Osteoblast (primary cell): Measurements from ENCODE around the gene ATP6V1B1. TPM values are rescaled to one million over a fixed set of nuclear protein-coding genes. Genes with fewer than 3 reads are reported as not detected.

Experiments
- DNase-seq: peaks from one replicate; pipeline ENCODE4 v3.0.0; 2011; ENCODE audit warnings: low spot score, mixed read lengths; ENCODE audit not compliant: insufficient read length; ENCODE audit errors: missing footprints
- H2AFZ ChIP-seq: 2 replicates; pipeline ENCODE4 v1.6.0; 2011; ENCODE audit warnings: mild to moderate bottlenecking, low read length
- H3K27ac ChIP-seq: 2 replicates; pipeline ENCODE4 v1.5.1; 2011; ENCODE audit warnings: mild to moderate bottlenecking, low read depth, low read length, moderate library complexity
- H3K27me3 ChIP-seq: 2 replicates; pipeline ENCODE4 v1.6.0; 2012; ENCODE audit warnings: mild to moderate bottlenecking, control low read depth, inconsistent platforms, low read length, moderate library complexity; ENCODE audit not compliant: insufficient read depth
- H3K36me3 ChIP-seq: 2 replicates; pipeline ENCODE4 v1.5.1; 2011; ENCODE audit warnings: mild to moderate bottlenecking, low read length, control low read depth, moderate library complexity; ENCODE audit not compliant: insufficient read depth
- H3K4me1 ChIP-seq: 2 replicates; pipeline ENCODE4 v1.5.1; 2011; ENCODE audit warnings: mild to moderate bottlenecking, low read length, control low read depth, moderate library complexity; ENCODE audit not compliant: insufficient read depth
- H3K4me2 ChIP-seq: 2 replicates; pipeline ENCODE4 v1.6.0; 2011; ENCODE audit warnings: mild to moderate bottlenecking, low read length; ENCODE audit not compliant: insufficient read depth
- H3K4me3 ChIP-seq: fragments of 200-600 bp; sonication (generic); 3 replicates; pipeline ENCODE4 v1.5.1; 2012; ENCODE audit warnings: mild to moderate bottlenecking, low read length, inconsistent platforms; ENCODE audit not compliant: insufficient read depth
- H3K79me2 ChIP-seq: 2 replicates; pipeline ENCODE4 v1.6.0; 2012; ENCODE audit warnings: mild to moderate bottlenecking, low read length, control low read depth, inconsistent platforms; ENCODE audit not compliant: insufficient read depth
- H3K9me3 ChIP-seq: 2 replicates; pipeline ENCODE4 v1.5.1; 2011; ENCODE audit warnings: low read depth, low read length, control low read depth
- H4K20me1 ChIP-seq: 2 replicates; pipeline ENCODE4 v1.6.0; 2012; ENCODE audit warnings: mild to moderate bottlenecking, low read length, control low read depth; ENCODE audit not compliant: insufficient read depth
- total RNA-seq: library from RNA; depleted of rRNA; stranded (reverse); fragments of >200 nt; gene quantifications from 2 replicates; pipeline ENCODE4 v1.2.3, GENCODE V29; 2012
- TF ChIP-seq, protein P1 (sequence below): IDR thresholded peaks from 2 replicates; pipeline ENCODE4 v1.5.1; 2011; ENCODE audit warnings: mild to moderate bottlenecking, low read depth, low read length, moderate library complexity; ENCODE audit errors: extremely low read depth

ATP6V1B1 gene
- total RNA-seq, 1 donor: 2.5 TPM

DNA sequence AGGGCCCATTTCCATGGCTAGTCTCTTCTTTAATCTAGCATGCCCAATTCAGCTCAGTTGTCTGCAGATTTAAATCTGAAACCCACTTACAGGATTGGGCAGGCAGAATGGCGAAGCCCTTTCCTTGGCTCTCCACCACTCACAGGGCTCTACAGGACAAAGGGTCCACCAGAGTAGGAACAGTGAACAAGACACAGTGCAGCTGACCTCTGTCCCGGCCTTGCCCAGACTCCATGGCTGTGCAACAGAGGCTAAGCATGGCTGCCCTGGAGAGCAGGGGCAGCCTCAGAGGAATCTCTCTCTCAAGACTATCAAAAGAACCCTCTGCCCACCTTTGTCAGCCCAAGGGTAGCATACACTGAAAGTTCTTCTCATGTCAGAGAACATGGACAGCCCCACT is 9.7 kb upstream of the ATP6V1B1 start:
- no peak overlapping the region for H3K4me2 ChIP-seq

DNA sequence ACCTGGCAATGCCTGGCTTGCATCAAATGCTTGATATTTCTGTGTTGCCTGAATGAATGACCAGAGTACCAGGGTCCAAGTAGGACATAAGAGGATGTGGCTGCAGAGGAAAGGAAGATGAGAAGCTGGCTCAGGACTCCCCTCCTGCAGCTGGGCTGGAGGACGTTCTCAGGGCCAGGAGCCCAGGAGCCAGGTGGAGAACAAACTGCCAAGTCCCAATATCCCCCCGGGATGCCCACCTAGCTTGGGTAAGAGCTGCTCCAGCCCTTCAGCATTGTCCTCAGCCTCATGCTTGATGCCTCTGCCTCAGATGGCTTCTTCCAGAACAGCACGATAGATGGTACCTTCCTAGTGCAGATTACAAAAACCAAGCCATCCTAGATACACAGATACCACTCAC is 8.6 kb upstream of the ATP6V1B1 start:
- Histone ChIP-seq H3K4me3 (no peak overlapping the region), H2AFZ (no peak overlapping the region), H3K9me3 (no peaks in the 10 kb centered on the region), H3K4me2 (no peak overlapping the region), H3K27ac (no peak overlapping the region), H3K4me1 (no peaks in the 10 kb centered on the region), H3K79me2 (no peaks in the 10 kb centered on the region), H4K20me1 (peaks cover 11% of the 10 kb centered on the region), H3K36me3 (peaks cover 3% of the 10 kb centered on the region), H3K27me3 (no peaks in the 10 kb centered on the region)
- no peak for DNase-seq
- TF ChIP-seq, protein P1, sequence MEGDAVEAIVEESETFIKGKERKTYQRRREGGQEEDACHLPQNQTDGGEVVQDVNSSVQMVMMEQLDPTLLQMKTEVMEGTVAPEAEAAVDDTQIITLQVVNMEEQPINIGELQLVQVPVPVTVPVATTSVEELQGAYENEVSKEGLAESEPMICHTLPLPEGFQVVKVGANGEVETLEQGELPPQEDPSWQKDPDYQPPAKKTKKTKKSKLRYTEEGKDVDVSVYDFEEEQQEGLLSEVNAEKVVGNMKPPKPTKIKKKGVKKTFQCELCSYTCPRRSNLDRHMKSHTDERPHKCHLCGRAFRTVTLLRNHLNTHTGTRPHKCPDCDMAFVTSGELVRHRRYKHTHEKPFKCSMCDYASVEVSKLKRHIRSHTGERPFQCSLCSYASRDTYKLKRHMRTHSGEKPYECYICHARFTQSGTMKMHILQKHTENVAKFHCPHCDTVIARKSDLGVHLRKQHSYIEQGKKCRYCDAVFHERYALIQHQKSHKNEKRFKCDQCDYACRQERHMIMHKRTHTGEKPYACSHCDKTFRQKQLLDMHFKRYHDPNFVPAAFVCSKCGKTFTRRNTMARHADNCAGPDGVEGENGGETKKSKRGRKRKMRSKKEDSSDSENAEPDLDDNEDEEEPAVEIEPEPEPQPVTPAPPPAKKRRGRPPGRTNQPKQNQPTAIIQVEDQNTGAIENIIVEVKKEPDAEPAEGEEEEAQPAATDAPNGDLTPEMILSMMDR: no peak

More for the DNA sequence above, 9.7 kb upstream of the ATP6V1B1 start:
- Histone ChIP-seq H3K9me3 (no peaks in the 10 kb centered on the region), H3K27me3 (no peaks in the 10 kb centered on the region), H4K20me1 (peaks cover 12% of the 10 kb centered on the region), H3K79me2 (no peaks in the 10 kb centered on the region), H2AFZ (no peak overlapping the region), H3K4me3 (no peak overlapping the region), H3K27ac (no peak overlapping the region), H3K4me1 (no peaks in the 10 kb centered on the region), H3K36me3 (peaks cover 3% of the 10 kb centered on the region)
- DNase-seq: no peak
- TF ChIP-seq, protein P1: no peak

DNA sequence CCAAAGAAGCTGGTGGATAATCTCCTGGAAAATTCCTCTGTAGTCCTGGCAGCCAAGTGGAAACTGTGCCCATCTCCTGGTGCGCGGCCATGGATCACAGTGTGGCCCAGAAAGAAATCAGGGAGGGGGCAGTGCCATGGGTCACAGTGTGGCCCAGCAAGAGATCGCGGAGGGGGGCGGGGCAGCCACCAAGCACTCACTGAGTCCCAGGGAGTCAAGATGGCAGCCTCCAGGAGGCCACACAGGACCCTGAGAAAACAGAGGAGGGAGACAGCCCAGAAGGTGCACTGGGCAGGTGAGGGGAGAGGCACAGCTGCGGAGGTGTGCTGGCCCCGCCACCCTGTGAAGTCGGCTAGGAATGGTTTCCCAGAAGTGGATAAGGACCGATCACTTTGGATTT is 8.1 kb upstream of the ATP6V1B1 start:
- Histone ChIP-seq H4K20me1 (peaks cover 11% of the 10 kb centered on the region), H3K4me1 (no peaks in the 10 kb centered on the region), H3K27me3 (no peaks in the 10 kb centered on the region), H3K79me2 (no peaks in the 10 kb centered on the region), H2AFZ (no peak overlapping the region), H3K4me3 (no peak overlapping the region), H3K36me3 (peaks cover 3% of the 10 kb centered on the region), H3K4me2 (no peak overlapping the region), H3K9me3 (no peaks in the 10 kb centered on the region), H3K27ac (no peak overlapping the region)
- no peak for DNase-seq
- TF ChIP-seq, protein P1: no peak

DNA sequence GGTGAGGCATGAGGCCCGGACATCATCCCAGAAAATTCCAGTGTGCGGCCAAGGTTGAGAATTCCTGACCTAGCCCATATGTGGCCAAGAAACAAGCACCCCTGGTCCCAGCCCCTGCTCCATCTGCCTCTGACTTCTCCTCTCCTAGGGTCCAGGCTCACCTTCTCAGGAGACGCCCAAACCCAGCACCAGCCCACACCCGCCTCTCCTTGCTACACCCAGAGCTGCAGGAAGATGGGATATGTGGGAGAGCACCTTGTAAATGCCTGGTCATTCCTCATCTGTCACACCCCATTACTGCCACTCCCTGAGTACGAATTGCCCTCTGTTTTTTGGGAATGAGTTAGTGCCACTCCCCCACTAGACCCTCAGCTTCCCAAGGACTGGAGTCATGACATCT is 7.3 kb upstream of the ATP6V1B1 start:
- H3K27ac ChIP-seq: no peak overlapping the region
- H3K79me2 ChIP-seq: no peaks in the 10 kb centered on the region
- no peak overlapping the region for H3K4me2 ChIP-seq
- no peaks in the 10 kb centered on the region for H3K9me3 ChIP-seq
- no peaks in the 10 kb centered on the region for H3K27me3 ChIP-seq
- no peak for DNase-seq
- peaks cover 11% of the 10 kb centered on the region for H4K20me1 ChIP-seq
- H3K36me3 ChIP-seq: peaks cover 2% of the 10 kb centered on the region
- no peaks in the 10 kb centered on the region for H3K4me1 ChIP-seq
- H3K4me3 ChIP-seq: no peak overlapping the region
- no peak overlapping the region for H2AFZ ChIP-seq
- TF ChIP-seq, protein P1: no peak
